Ishikawa (cell line): ENCODE results near the gene LYL1.

Source experiments
- CEBPB ChIP-seq: IDR thresholded peaks from 2 replicates; pipeline ENCODE4 v1.6.1; 2012
- CREB1 ChIP-seq: IDR thresholded peaks from 2 replicates; pipeline ENCODE4 v1.6.1; 2012; ENCODE audit warnings: low read depth
- EGR1 ChIP-seq: IDR thresholded peaks from 2 replicates; pipeline ENCODE4 v1.6.1; 2012
- EP300 ChIP-seq: IDR thresholded peaks from 2 replicates; pipeline ENCODE4 v1.6.1; 2012; ENCODE audit warnings: borderline replicate concordance
- FOXM1 ChIP-seq: IDR thresholded peaks from 2 replicates; pipeline ENCODE4 v1.6.1; 2012; ENCODE audit warnings: low read depth, borderline replicate concordance
- MAX ChIP-seq: IDR thresholded peaks from 2 replicates; pipeline ENCODE4 v1.6.1; 2012
- NFIC ChIP-seq: IDR thresholded peaks from 2 replicates; pipeline ENCODE4 v1.6.1; 2012
- RAD21 ChIP-seq: IDR thresholded peaks from 2 replicates; pipeline ENCODE4 v1.6.1; 2012; ENCODE audit warnings: low read depth
- TAF1 ChIP-seq: IDR thresholded peaks from 2 replicates; pipeline ENCODE4 v1.6.1; 2012; ENCODE audit warnings: low read depth, mild to moderate bottlenecking
- TCF12 ChIP-seq: IDR thresholded peaks from 2 replicates; pipeline ENCODE4 v1.6.1; 2012; ENCODE audit warnings: low read depth
- TEAD4 ChIP-seq: IDR thresholded peaks from 2 replicates; pipeline ENCODE4 v1.6.1; 2012
- YY1 ChIP-seq: IDR thresholded peaks from 2 replicates; pipeline ENCODE4 v1.6.1; 2012; ENCODE audit warnings: low read depth
- ZBTB7A ChIP-seq: IDR thresholded peaks from 2 replicates; pipeline ENCODE4 v1.6.1; 2012; ENCODE audit warnings: low read depth
- TF ChIP-seq, protein P1 (sequence below): IDR thresholded peaks from 2 replicates; pipeline ENCODE4 v1.6.1; 2012
- TF ChIP-seq, protein P2 (sequence below): IDR thresholded peaks from 2 replicates; pipeline ENCODE4 v1.6.1; 2012; ENCODE audit warnings: low read depth, mild to moderate bottlenecking

The LYL1 gene

GRCh38 chr19:13097033-13097462 is 5.6 kb downstream of the LYL1 start:
- TF ChIP-seq MAX (no peak), ZBTB7A (no peak), TAF1 (no peak), EP300 (no peak), NFIC (no peak), CREB1 (no peak), FOXM1 (no peak), EGR1 (no peak), TCF12 (no peak), CEBPB (no peak), TEAD4 (no peak), YY1 (no peak), RAD21 (no peak)
- TF ChIP-seq, protein P1, sequence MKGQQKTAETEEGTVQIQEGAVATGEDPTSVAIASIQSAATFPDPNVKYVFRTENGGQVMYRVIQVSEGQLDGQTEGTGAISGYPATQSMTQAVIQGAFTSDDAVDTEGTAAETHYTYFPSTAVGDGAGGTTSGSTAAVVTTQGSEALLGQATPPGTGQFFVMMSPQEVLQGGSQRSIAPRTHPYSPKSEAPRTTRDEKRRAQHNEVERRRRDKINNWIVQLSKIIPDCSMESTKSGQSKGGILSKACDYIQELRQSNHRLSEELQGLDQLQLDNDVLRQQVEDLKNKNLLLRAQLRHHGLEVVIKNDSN = no peak
- TF ChIP-seq, protein P2, sequence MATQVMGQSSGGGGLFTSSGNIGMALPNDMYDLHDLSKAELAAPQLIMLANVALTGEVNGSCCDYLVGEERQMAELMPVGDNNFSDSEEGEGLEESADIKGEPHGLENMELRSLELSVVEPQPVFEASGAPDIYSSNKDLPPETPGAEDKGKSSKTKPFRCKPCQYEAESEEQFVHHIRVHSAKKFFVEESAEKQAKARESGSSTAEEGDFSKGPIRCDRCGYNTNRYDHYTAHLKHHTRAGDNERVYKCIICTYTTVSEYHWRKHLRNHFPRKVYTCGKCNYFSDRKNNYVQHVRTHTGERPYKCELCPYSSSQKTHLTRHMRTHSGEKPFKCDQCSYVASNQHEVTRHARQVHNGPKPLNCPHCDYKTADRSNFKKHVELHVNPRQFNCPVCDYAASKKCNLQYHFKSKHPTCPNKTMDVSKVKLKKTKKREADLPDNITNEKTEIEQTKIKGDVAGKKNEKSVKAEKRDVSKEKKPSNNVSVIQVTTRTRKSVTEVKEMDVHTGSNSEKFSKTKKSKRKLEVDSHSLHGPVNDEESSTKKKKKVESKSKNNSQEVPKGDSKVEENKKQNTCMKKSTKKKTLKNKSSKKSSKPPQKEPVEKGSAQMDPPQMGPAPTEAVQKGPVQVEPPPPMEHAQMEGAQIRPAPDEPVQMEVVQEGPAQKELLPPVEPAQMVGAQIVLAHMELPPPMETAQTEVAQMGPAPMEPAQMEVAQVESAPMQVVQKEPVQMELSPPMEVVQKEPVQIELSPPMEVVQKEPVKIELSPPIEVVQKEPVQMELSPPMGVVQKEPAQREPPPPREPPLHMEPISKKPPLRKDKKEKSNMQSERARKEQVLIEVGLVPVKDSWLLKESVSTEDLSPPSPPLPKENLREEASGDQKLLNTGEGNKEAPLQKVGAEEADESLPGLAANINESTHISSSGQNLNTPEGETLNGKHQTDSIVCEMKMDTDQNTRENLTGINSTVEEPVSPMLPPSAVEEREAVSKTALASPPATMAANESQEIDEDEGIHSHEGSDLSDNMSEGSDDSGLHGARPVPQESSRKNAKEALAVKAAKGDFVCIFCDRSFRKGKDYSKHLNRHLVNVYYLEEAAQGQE = no peak

DNA sequence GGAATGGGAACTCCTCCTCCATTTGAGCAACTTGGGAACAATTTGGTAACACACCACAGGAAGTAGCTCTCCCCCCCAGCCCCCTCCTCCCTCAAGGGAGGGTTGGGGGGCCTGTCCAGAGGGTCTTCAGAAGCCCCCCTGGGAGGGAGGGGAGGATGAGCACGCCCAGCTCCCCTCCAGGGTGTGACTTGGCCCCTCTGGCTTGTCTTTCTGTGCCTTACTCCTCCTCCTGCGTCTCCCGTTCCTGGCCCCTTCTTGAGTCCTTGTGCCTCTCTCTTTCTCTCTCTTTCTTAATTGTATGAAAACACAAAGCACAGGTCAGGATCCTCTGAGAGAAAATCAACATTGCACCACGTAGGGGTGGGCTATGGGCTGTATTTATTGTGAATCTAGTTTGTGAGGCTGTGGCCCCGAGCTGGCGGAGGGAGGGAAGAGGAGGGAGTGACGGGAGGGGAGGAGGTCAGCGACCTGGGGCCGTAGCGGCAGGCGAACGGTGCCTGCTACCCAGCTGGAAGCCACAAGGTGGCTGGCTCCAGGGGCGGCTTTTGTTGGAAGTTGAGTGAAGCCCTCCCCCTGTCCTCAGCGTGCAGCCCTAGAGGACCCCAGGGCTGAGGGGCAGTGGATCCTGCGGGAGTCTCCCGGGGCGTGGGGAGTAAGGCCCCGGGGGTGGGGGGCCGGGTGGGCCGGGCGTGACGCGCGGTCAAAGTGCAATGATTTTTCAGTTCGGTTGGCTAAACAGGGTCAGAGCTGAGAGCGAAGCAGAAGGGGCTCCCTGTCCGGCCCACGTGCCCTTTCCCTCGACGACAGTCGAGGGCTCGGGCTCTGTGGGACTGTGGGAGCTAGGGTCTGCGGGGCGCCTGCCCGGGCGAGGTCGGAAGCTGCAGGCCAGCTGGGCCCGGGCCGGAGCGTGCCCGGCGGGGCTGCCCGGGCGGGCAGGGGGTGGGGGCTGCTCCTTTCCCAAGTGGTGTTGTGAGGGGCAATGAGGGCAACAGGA is 6.4 kb downstream of the LYL1 start:
- TF ChIP-seq ZBTB7A (peak; percentile 23), TEAD4 (no peak), MAX (no peak)

GRCh38 chr19:13095393-13095784 is 7.3 kb downstream of the LYL1 start:
- no peak for TF ChIP-seq CREB1
- TF ChIP-seq TCF12 = no peak
- TF ChIP-seq, protein P2 = no peak
- no peak for TF ChIP-seq RAD21
- no peak for TF ChIP-seq EP300
- no peak for TF ChIP-seq TEAD4
- TF ChIP-seq MAX = no peak
- TF ChIP-seq, protein P1 = no peak
- TF ChIP-seq NFIC = no peak
- TF ChIP-seq EGR1 = no peak
- no peak for TF ChIP-seq ZBTB7A
- TF ChIP-seq CEBPB = no peak
- TF ChIP-seq YY1 = no peak
- no peak for TF ChIP-seq TAF1
- no peak for TF ChIP-seq FOXM1

DNA sequence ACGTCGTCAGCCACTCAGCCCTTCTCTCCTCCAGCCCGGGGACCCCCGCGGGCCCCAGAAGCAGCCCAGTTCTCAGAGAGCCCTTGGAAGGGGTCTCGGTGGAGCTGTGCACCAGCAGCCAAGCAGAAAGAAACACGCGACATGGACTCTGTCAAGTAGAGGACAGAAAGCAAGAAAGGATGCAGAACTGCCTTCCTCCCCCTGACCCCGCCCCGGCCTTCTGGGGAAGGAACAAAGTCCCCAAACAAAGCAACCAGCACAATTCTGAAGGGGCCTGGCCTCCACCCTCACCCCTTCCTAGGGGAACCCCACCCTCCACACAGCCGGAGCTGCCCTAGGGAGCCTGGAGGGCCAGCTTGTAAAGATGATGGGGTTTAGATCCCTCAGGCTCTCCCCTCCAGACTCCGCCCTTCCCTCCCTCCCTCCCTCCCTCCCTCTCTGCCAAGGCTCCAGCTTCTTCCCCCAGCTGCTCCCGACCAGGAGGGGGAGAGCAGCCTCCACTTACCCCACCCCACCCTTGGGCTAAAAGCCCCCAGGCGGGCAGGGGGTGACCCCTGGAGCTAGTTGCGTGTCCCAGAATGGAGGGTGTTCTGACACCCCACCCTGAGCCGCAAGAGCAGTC is 7.8 kb downstream of the LYL1 start:
- no peak for TF ChIP-seq EP300
- no peak for TF ChIP-seq EGR1
- TF ChIP-seq, protein P2 = no peak
